ENCODE data around the gene DNAH3.

- TF ChIP-seq CTCF (IDR thresholded peaks at IDR 0.05; ENCODE audit: low read length) = no peak
- TF ChIP-seq EZH2 (optimal IDR thresholded peaks at IDR 0.05; ENCODE audit: low read depth, low read length) = no peak
- TF ChIP-seq EZH2phosphoT487 (IDR thresholded peaks at IDR 0.05; ENCODE audit: low read length) = no peak
Measured at GRCh38 chr16:20957153-20957552, 193.5 kb downstream of the DNAH3 start.
